Dedifferentiated amniotic fluid mesenchymal stem cell (primary cell): Measurements from ENCODE around the gene RIPOR2.

Experiments used
- DNase-seq: peaks from one replicate; pipeline ENCODE4 v3.0.0-alpha.2; 2016; ENCODE audit errors: extremely low spot score

RIPOR2 gene

GRCh38 chr6:24935366-24936152 is at the start of gene RIPOR2:
Gene RIPOR2, minus strand, starts transcription at chr6:24935960. Its CDS starts 62 bp downstream, at chr6:24935898.
- no peak for DNase-seq

- DNase-seq, result no peak
Observed at GRCh38 chr6:24985323-24985722, 49.6 kb upstream of the RIPOR2 start.

- DNase-seq, result no peak
Observed at GRCh38 chr6:24982231-24982630, 46.5 kb upstream of the RIPOR2 start.

- no peak for DNase-seq
Observed at GRCh38 chr6:24981386-24981760, 45.6 kb upstream of the RIPOR2 start.

GRCh38 chr6:24980507-24981385 is 45.0 kb upstream of the RIPOR2 start:
- no peak for DNase-seq

DNA sequence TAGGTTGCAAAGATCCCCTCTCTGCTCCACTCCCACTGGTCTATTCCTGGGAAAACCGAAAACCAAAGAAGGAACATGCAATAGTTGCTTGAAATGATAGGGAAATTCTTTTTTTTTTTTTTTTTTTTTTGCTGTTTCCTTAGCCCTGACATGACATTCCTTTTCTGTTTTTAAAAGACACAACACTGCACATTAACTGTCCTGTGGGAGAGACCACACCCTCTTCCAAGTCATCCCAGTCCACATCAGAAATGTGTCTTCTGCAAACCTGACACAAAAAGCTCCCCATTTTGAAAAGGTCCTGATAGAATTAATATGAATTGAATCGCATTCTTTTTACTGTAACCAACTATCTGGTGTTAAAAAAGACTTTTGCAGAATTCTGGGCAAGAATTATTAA is 43.4 kb upstream of the RIPOR2 start:
- no peak for DNase-seq

- DNase-seq, result no peak
Observed at GRCh38 chr6:24974182-24975171, 38.7 kb upstream of the RIPOR2 start.

GRCh38 chr6:24972311-24972958 is 36.7 kb upstream of the RIPOR2 start:
- DNase-seq, result no peak

- no peak for DNase-seq
Observed at GRCh38 chr6:24971067-24971466, 35.3 kb upstream of the RIPOR2 start.

- DNase-seq, result no peak
Observed at GRCh38 chr6:24969343-24969860, 33.6 kb upstream of the RIPOR2 start.

DNA sequence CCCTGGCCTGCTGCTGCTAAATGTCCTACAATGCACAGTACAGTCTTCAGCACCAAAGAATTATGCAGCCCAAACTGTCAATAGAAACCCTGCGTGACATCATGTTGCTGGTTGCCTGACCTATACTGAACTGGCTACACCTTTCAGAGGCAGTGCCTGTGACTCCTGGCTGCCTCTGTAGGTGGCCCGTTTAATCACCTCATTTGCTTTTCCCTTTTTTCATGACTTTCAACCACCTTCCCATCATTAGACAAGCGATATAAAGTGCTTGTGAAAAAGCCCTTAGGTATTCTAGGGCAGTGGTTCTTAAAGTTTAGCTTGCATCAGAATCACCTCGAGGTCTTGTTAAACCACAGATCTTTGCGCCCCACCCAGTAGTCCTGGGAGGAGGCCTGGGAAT is 33.0 kb upstream of the RIPOR2 start:
- DNase-seq, result no peak

GRCh38 chr6:24967211-24967610 is 31.5 kb upstream of the RIPOR2 start:
- DNase-seq, result no peak

- DNase-seq, result no peak
Observed at GRCh38 chr6:24966381-24966780, 30.6 kb upstream of the RIPOR2 start.

- no peak for DNase-seq
Observed at GRCh38 chr6:24963887-24964570, 28.3 kb upstream of the RIPOR2 start.

DNA sequence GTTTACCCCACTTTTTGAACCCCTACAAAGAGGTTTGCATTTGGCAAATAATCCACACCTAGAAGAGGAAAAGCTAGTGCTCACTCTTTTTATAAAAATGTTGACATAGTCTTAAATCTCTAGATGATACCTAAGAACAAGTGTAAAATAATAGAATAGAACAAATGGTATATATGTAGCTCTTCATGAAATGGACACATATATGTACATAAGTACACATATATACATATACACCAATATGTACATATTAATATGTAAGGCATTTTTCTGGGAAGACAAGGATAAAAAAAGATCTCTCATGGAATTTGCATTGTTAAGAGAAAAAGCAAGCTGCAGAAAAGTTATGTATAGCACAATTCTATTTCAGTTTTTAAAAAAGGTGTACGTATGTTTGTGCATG is 27.6 kb upstream of the RIPOR2 start:
- no peak for DNase-seq

GRCh38 chr6:24961852-24962251 is 26.1 kb upstream of the RIPOR2 start:
- no peak for DNase-seq

- DNase-seq, result no peak
Observed at GRCh38 chr6:24960991-24961475, 25.3 kb upstream of the RIPOR2 start.

DNA sequence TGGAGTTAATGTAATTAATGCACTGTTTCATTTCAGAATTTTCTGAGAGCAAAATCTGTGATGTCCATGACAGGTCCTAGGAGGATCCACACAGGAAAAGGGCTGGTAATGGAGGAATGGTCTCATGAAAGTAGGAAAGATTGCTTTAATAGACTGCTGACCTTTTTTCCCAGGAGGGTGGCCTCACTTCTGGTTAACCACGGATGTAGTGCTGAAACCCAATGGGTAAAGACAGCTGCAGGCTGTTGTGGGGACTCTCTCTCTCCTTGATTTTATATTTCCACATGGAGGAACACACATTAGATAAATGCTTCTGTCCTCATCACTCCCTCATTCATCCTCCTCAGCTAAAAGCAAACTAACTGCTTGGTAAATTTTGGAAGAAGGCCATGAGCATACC is 23.6 kb upstream of the RIPOR2 start:
- no peak for DNase-seq

DNA sequence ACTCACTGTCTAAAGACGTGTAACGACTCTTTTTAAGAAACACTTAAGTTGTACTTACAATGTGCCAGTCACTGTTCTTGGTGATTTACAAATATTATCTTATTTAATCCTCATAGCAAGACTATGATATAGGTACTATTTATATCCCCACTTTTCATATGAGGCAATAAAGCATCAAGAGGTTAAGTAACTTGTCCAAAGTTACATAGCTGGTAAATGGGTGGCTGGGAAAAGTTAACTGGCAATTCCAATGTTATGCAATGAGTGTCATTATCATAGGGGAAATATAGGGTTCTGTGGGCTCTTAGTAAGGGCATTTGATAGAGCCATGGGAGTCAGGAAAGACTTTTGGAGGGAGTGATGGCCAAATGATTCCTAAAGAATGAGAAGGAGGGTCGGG is 21.4 kb upstream of the RIPOR2 start:
- DNase-seq, result no peak

- no peak for DNase-seq
Observed at GRCh38 chr6:24953726-24954125, 18.0 kb upstream of the RIPOR2 start.
